HL-60 (cell line): Measurements from ENCODE around the gene TMEM121B.

ENCODE experiments used
- DNase-seq, 2 experiments: peaks; one replicate each; pipeline ENCODE4 v3.0.0-alpha.2; 2010 to 2020; ENCODE audit warnings: low read depth in 1 of 2, low spot score in 1 of 2
- H3K27ac ChIP-seq: fragments of 250-450 bp; sonication (Bioruptor Pico); replicated peaks from 2 replicates; pipeline ENCODE4 v1.5.1; 2020; ENCODE audit warnings: mild to moderate bottlenecking, moderate library complexity
- H3K27me3 ChIP-seq: fragments of 250-450 bp; sonication (Bioruptor Pico); 2 replicates; pipeline ENCODE4 v1.5.1; 2021; ENCODE audit warnings: mild to moderate bottlenecking, moderate library complexity; ENCODE audit not compliant: insufficient read depth, poor library complexity, severe bottlenecking
- H3K4me3 ChIP-seq: replicated peaks from 2 replicates; pipeline ENCODE4 v1.5.1; 2011; ENCODE audit warnings: mild to moderate bottlenecking, control low read depth, low read length; ENCODE audit not compliant: insufficient read depth
- CTCF ChIP-seq: IDR thresholded peaks from one replicate; pipeline ENCODE4 v1.5.1; 2011; ENCODE audit warnings: low read length, control low read depth, inconsistent platforms; ENCODE audit not compliant: insufficient read depth
- GABPA ChIP-seq: IDR thresholded peaks from 2 replicates; pipeline ENCODE4 v1.6.1; 2012; ENCODE audit warnings: low read depth
- POLR2AphosphoS5 ChIP-seq: IDR thresholded peaks from 2 replicates; pipeline ENCODE4 v1.6.1; 2012; ENCODE audit warnings: low read depth
- REST ChIP-seq: IDR thresholded peaks from 2 replicates; pipeline ENCODE4 v1.6.1; 2012; ENCODE audit warnings: low read depth; ENCODE audit not compliant: insufficient replicate concordance
- SPI1 ChIP-seq: IDR thresholded peaks from 2 replicates; pipeline ENCODE4 v1.6.1; 2012; ENCODE audit warnings: low read depth, mild to moderate bottlenecking, borderline replicate concordance

TMEM121B gene

DNA sequence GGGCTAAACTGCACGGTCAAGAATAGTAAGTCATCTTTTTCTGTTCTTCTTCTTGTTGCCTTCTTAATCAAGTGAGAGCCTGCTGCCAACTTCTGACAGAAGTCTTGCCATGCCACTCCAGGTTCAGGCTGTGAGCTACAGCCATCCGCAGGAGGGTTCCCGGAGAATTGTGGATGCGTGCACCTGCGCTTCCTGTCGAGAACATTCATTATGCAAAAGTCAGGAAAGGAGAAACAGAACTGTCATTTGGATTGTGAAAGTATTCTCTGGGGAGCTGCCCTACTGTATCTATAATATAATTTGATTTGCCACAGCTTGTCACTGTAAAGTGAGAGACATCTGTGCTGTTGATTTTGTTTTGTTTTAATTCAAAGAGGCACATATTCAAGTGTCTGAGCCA is 24.1 kb downstream of the TMEM121B start:
- Histone ChIP-seq H3K27me3 (no peaks in the 10 kb centered on the region), H3K27ac (peak overlapping the region; percentile 49; the same call in 1 of the 2 replicates), H3K4me3 (no peak overlapping the region)
- DNase-seq = peak in 1 of 2 experiments; percentile 37
- TF ChIP-seq SPI1 = no peak
- TF ChIP-seq CTCF = no peak
- no peak for TF ChIP-seq REST
- TF ChIP-seq POLR2AphosphoS5 = no peak
- TF ChIP-seq GABPA = no peak

- Histone ChIP-seq H3K4me3 (no peak overlapping the region), H3K27me3 (no peaks in the 10 kb centered on the region), H3K27ac (peak overlapping the region; percentile 35)
- DNase-seq = no peak
- TF ChIP-seq REST (no peak), POLR2AphosphoS5 (no peak)
Measured at GRCh38 chr22:17096071-17096470, 25.1 kb downstream of the TMEM121B start.

DNA sequence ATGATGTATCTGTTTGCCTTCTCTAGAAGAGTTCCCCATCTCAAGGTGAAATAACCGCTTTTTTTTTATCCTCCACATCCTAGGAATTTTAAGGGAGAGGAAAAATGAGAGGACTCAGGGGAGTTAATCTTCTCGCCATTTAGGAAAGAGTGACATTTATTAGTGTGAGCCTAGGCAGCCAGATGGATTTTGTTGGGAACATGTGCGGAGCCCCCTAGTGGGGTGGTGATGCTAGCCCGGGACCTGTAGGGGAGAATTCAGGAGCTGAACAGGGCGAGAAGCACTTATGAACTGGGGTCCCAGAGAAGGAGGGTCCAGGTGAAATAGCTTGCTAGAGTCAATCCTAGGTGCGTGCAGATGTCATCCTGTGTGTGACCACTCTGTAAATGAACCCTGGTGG is 25.6 kb downstream of the TMEM121B start:
- no peak overlapping the region for H3K4me3 ChIP-seq
- peak overlapping the region; percentile 35 for H3K27ac ChIP-seq
- H3K27me3 ChIP-seq = no peaks in the 10 kb centered on the region
- no peak for DNase-seq
- no peak for TF ChIP-seq GABPA
- TF ChIP-seq REST = peak; percentile 8

DNA sequence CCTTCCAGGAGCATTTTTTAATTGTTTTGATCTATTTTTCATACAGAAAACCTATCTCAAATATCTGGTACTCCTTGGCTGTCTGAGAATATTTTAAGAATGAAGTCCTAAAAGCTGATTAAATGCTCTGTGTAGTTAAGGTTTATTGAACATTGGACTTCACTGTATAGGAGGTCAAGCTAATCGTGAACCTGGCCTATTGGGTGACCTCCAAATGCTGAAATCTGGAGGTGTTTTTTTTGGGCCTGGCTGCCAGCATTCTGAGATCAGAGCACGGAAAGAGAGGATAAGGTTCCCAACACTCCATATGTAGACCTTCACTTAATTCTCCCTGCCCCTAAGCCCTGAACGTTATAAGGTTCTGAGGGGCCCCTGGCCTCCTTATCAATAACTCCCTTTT is 28.1 kb downstream of the TMEM121B start:
- no peak for TF ChIP-seq SPI1
- TF ChIP-seq CTCF = no peak
- TF ChIP-seq POLR2AphosphoS5 = no peak
- no peak for TF ChIP-seq REST
- TF ChIP-seq GABPA = no peak
- Histone ChIP-seq H3K4me3 (no peak overlapping the region), H3K27me3 (no peaks in the 10 kb centered on the region), H3K27ac (no peak overlapping the region)
- DNase-seq = no peak
